Measurements from ENCODE around the gene MON2. TPM values are rescaled to one million over a fixed set of nuclear protein-coding genes. Genes with fewer than 3 reads are reported as not detected.

Gene MON2
- total RNA-seq, 1 donor from 2014 or later: 21.3 TPM

- TF ChIP-seq, protein P1, sequence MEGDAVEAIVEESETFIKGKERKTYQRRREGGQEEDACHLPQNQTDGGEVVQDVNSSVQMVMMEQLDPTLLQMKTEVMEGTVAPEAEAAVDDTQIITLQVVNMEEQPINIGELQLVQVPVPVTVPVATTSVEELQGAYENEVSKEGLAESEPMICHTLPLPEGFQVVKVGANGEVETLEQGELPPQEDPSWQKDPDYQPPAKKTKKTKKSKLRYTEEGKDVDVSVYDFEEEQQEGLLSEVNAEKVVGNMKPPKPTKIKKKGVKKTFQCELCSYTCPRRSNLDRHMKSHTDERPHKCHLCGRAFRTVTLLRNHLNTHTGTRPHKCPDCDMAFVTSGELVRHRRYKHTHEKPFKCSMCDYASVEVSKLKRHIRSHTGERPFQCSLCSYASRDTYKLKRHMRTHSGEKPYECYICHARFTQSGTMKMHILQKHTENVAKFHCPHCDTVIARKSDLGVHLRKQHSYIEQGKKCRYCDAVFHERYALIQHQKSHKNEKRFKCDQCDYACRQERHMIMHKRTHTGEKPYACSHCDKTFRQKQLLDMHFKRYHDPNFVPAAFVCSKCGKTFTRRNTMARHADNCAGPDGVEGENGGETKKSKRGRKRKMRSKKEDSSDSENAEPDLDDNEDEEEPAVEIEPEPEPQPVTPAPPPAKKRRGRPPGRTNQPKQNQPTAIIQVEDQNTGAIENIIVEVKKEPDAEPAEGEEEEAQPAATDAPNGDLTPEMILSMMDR (IDR thresholded peaks at IDR 0.05; ENCODE audit: insufficient read depth, low read length, severe bottlenecking): no peak
- Histone ChIP-seq H3K27me3 (ENCODE audit: control insufficient read depth, insufficient read depth, low read length) (no peaks in the 10 kb centered on the region), H3K36me3 (ENCODE audit: control insufficient read depth, insufficient read depth, low read length) (no peaks in the 10 kb centered on the region), H3K4me3 (ENCODE audit: low read depth, low read length) (no peak overlapping the region)
- DNase-seq (ENCODE audit: low read depth): no peak
- no peak for FAIRE-seq
Measured at GRCh38 chr12:62469704-62470103, 3.1 kb downstream of the MON2 start.

DNA sequence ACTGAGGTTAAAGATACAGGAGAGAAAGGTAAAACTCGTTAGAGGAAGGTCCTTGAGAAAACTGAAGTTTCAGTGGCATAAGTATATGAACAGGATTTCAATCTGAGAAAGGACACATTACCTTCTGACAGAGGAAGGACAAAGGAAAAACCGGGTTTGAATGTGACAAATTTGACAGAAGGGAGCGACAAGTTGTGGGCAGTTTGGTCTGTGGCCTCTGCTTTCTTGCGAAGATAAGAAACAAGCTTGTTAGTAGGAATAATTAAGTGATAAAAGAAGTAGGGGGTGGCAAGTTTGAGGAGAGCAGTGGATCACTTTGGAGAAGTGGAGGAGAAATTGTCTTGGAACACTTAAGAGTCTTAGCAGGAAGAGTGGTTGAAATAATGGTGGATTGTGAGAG lies 5.1 kb downstream of the MON2 start:
- Histone ChIP-seq H3K36me3 (ENCODE audit: control insufficient read depth, insufficient read depth, low read length) (no peaks in the 10 kb centered on the region), H3K27me3 (ENCODE audit: control insufficient read depth, insufficient read depth, low read length) (no peaks in the 10 kb centered on the region), H3K4me3 (ENCODE audit: low read depth, low read length) (no peak overlapping the region)
- FAIRE-seq (no peak), DNase-seq (ENCODE audit: low read depth) (no peak)
- TF ChIP-seq, protein P1 (IDR thresholded peaks at IDR 0.05; ENCODE audit: insufficient read depth, low read length, severe bottlenecking): no peak

DNA sequence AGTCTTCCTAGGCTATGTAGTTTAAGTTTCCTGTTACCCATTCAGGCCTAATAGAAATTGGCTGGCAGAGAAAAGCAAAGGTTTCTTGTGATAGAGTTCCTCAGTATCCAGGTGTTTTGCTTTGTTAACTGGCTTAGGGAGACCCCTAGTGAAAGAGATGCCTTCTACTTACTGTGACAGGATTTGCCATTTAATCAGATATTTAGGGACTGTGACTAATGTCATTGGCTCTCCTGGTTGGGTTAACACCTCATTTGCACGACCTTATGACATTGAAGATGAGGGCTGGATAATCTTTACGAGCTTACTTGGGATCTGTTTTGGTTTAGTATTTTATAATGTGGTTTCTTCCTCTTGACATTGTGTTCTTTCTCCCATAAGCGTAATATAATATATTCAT lies 5.8 kb downstream of the MON2 start:
- FAIRE-seq: no peak
- no peaks in the 10 kb centered on the region for H3K36me3 ChIP-seq (ENCODE audit: control insufficient read depth, insufficient read depth, low read length)
- no peaks in the 10 kb centered on the region for H3K27me3 ChIP-seq (ENCODE audit: control insufficient read depth, insufficient read depth, low read length)
- no peak overlapping the region for H3K4me3 ChIP-seq (ENCODE audit: low read depth, low read length)
- TF ChIP-seq, protein P1 (IDR thresholded peaks at IDR 0.05; ENCODE audit: insufficient read depth, low read length, severe bottlenecking): no peak
- no peak for DNase-seq (ENCODE audit: low read depth)

GRCh38 chr12:62481843-62482540 lies 15.4 kb downstream of the MON2 start:
- TF ChIP-seq, protein P1 (IDR thresholded peaks at IDR 0.05; ENCODE audit: insufficient read depth, low read length, severe bottlenecking): no peak
- FAIRE-seq (no peak), DNase-seq (ENCODE audit: low read depth) (no peak)
- Histone ChIP-seq H3K27me3 (ENCODE audit: control insufficient read depth, insufficient read depth, low read length) (no peaks in the 10 kb centered on the region), H3K4me3 (ENCODE audit: low read depth, low read length) (no peak overlapping the region), H3K36me3 (ENCODE audit: control insufficient read depth, insufficient read depth, low read length) (no peaks in the 10 kb centered on the region)

DNA sequence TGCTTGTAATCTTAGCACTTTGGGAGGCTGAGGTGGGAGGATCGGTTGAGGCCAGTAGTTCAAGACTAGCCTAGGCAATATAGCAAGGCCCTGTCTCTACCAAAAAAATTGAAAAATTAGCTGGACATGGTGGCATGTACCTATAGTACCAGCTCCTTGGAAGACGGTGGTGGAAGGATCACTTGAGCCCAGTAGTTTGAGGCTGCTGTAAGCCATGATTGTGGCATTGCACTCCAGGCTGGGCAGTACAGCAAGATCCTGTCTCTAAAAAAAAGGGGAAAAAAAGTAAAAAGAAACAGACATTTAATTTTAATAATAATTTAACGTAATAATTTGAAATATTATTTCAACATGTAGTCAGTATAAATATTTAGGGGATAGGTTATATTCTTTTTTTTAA lies 16.1 kb downstream of the MON2 start:
- Histone ChIP-seq H3K27me3 (ENCODE audit: control insufficient read depth, insufficient read depth, low read length) (no peaks in the 10 kb centered on the region), H3K36me3 (ENCODE audit: control insufficient read depth, insufficient read depth, low read length) (no peaks in the 10 kb centered on the region), H3K4me3 (ENCODE audit: low read depth, low read length) (no peak overlapping the region)
- DNase-seq (ENCODE audit: low read depth): no peak
- TF ChIP-seq, protein P1 (IDR thresholded peaks at IDR 0.05; ENCODE audit: insufficient read depth, low read length, severe bottlenecking): no peak
- FAIRE-seq: no peak

GRCh38 chr12:62484233-62484632 lies 17.6 kb downstream of the MON2 start:
- Histone ChIP-seq H3K27me3 (ENCODE audit: control insufficient read depth, insufficient read depth, low read length) (no peaks in the 10 kb centered on the region), H3K36me3 (ENCODE audit: control insufficient read depth, insufficient read depth, low read length) (no peaks in the 10 kb centered on the region), H3K4me3 (ENCODE audit: low read depth, low read length) (no peak overlapping the region)
- DNase-seq (ENCODE audit: low read depth): peak; percentile 20
- FAIRE-seq: no peak
- TF ChIP-seq, protein P1 (IDR thresholded peaks at IDR 0.05; ENCODE audit: insufficient read depth, low read length, severe bottlenecking): no peak
